Activated gamma-delta T cell (primary cell): Measurements from ENCODE around the gene ATP5F1C.

Experiments used
- DNase-seq: peaks from one replicate; lab custom pipeline; 2025; lab: John Stamatoyannopoulos, UW

The ATP5F1C gene

GRCh38 chr10:7853226-7853842 lies 65.4 kb downstream of the ATP5F1C start:
- no peak for DNase-seq

- DNase-seq, result no peak
Observed at GRCh38 chr10:7853890-7854289, 65.9 kb downstream of the ATP5F1C start.

- DNase-seq, result no peak
Observed at GRCh38 chr10:7855205-7855604, 67.2 kb downstream of the ATP5F1C start.

- no peak for DNase-seq
Observed at GRCh38 chr10:7856678-7857077, 68.7 kb downstream of the ATP5F1C start.

GRCh38 chr10:7857262-7857661 lies 69.3 kb downstream of the ATP5F1C start:
- no peak for DNase-seq
